Measurements from ENCODE around the gene STAG2.

Gene STAG2

GRCh38 chrX:124145749-124146148 is 184.2 kb downstream of the STAG2 start:
- H3K36me3 ChIP-seq = no peaks in the 10 kb centered on the region
- no peaks in the 10 kb centered on the region for H3K27me3 ChIP-seq
- no peak overlapping the region for H3K4me3 ChIP-seq (ENCODE audit: low read depth in 1 of 2, low read length in 1 of 2)
- H3K9me3 ChIP-seq = no peaks in the 10 kb centered on the region
- TF ChIP-seq CTCF (IDR thresholded peaks at IDR 0.05) = no peak
- no peaks in the 10 kb centered on the region for H3K4me1 ChIP-seq (ENCODE audit: control insufficient read depth in 1 of 2, insufficient read depth in 1 of 2, low read depth in 1 of 2, low read length in 1 of 2)
- H3K27ac ChIP-seq = no peak overlapping the region

GRCh38 chrX:124151195-124151594 is 189.7 kb downstream of the STAG2 start:
- H3K27ac ChIP-seq = no peak overlapping the region
- no peak overlapping the region for H3K4me3 ChIP-seq (ENCODE audit: low read depth in 1 of 2, low read length in 1 of 2)
- H3K27me3 ChIP-seq = no peaks in the 10 kb centered on the region
- H3K9me3 ChIP-seq = no peaks in the 10 kb centered on the region
- H3K4me1 ChIP-seq (ENCODE audit: control insufficient read depth in 1 of 2, insufficient read depth in 1 of 2, low read depth in 1 of 2, low read length in 1 of 2) = no peaks in the 10 kb centered on the region
- no peak for TF ChIP-seq CTCF (IDR thresholded peaks at IDR 0.05)
- no peaks in the 10 kb centered on the region for H3K36me3 ChIP-seq

Measured in neutrophil (primary cell).